ENCODE results near the gene TTBK1.

The TTBK1 gene

GRCh38 chr6:43240950-43241349, 2.3 kb upstream of the TTBK1 start:
- Histone ChIP-seq H3K4me1 (ENCODE audit: control insufficient read depth, insufficient read depth, low read length) (no peaks in the 10 kb centered on the region), H3K4me3 (ENCODE audit: insufficient read depth, low read depth, low read length) (no peak overlapping the region), H3K36me3 (ENCODE audit: control insufficient read depth, insufficient read depth, low read length) (no peaks in the 10 kb centered on the region), H3K27me3 (ENCODE audit: control insufficient read depth, insufficient read depth, low read length, poor library complexity, severe bottlenecking) (peaks cover 70% of the 10 kb centered on the region), H3K9me3 (ENCODE audit: control insufficient read depth, low read length) (no peaks in the 10 kb centered on the region), H3K27ac (ENCODE audit: insufficient read depth, low read depth, low read length, poor library complexity, severe bottlenecking) (no peak overlapping the region)
- WGBS, 2 experiments = 91 to 95% methylated on average over 1 of the region's 1 CpG

GRCh38 chr6:43241446-43241845, 1.8 kb upstream of the TTBK1 start:
- no peaks in the 10 kb centered on the region for H3K9me3 ChIP-seq (ENCODE audit: control insufficient read depth, low read length)
- peaks cover 74% of the 10 kb centered on the region for H3K27me3 ChIP-seq (ENCODE audit: control insufficient read depth, insufficient read depth, low read length, poor library complexity, severe bottlenecking)
- WGBS, 2 experiments = 83% methylated on average over 2 of the region's 2 CpGs
- H3K27ac ChIP-seq (ENCODE audit: insufficient read depth, low read depth, low read length, poor library complexity, severe bottlenecking) = no peak overlapping the region
- no peaks in the 10 kb centered on the region for H3K36me3 ChIP-seq (ENCODE audit: control insufficient read depth, insufficient read depth, low read length)
- H3K4me3 ChIP-seq (ENCODE audit: insufficient read depth, low read depth, low read length) = no peak overlapping the region
- peaks cover 4% of the 10 kb centered on the region for H3K4me1 ChIP-seq (ENCODE audit: control insufficient read depth, insufficient read depth, low read length)

- Histone ChIP-seq H3K9me3 (ENCODE audit: control insufficient read depth, low read length) (no peaks in the 10 kb centered on the region), H3K4me1 (ENCODE audit: control insufficient read depth, insufficient read depth, low read length) (peaks cover 10% of the 10 kb centered on the region), H3K27ac (ENCODE audit: insufficient read depth, low read depth, low read length, poor library complexity, severe bottlenecking) (no peak overlapping the region), H3K36me3 (ENCODE audit: control insufficient read depth, insufficient read depth, low read length) (no peaks in the 10 kb centered on the region), H3K27me3 (ENCODE audit: control insufficient read depth, insufficient read depth, low read length, poor library complexity, severe bottlenecking) (peaks cover 74% of the 10 kb centered on the region), H3K4me3 (ENCODE audit: insufficient read depth, low read depth, low read length) (peak overlapping the region; percentile 26)
- 9 to 10% methylated on average over 37 of the region's 37 CpGs for WGBS, 2 experiments
Observed at GRCh38 chr6:43243664-43244321, 512 bp downstream of the TTBK1 start.

GRCh38 chr6:43246301-43247113, 3.2 kb downstream of the TTBK1 start:
- no peaks in the 10 kb centered on the region for H3K9me3 ChIP-seq (ENCODE audit: control insufficient read depth, low read length)
- H3K27me3 ChIP-seq (ENCODE audit: control insufficient read depth, insufficient read depth, low read length, poor library complexity, severe bottlenecking) = peaks cover 57% of the 10 kb centered on the region
- peak overlapping the region; percentile 67 for H3K27ac ChIP-seq (ENCODE audit: insufficient read depth, low read depth, low read length, poor library complexity, severe bottlenecking)
- no peaks in the 10 kb centered on the region for H3K36me3 ChIP-seq (ENCODE audit: control insufficient read depth, insufficient read depth, low read length)
- peaks cover 19% of the 10 kb centered on the region for H3K4me1 ChIP-seq (ENCODE audit: control insufficient read depth, insufficient read depth, low read length)
- peak overlapping the region; percentile 53 for H3K4me3 ChIP-seq (ENCODE audit: insufficient read depth, low read depth, low read length)
- 4% methylated on average over 27 of the region's 27 CpGs for WGBS, 2 experiments

- no peaks in the 10 kb centered on the region for H3K9me3 ChIP-seq (ENCODE audit: control insufficient read depth, low read length)
- H3K36me3 ChIP-seq (ENCODE audit: control insufficient read depth, insufficient read depth, low read length) = no peaks in the 10 kb centered on the region
- H3K4me1 ChIP-seq (ENCODE audit: control insufficient read depth, insufficient read depth, low read length) = peaks cover 21% of the 10 kb centered on the region
- peaks cover 48% of the 10 kb centered on the region for H3K27me3 ChIP-seq (ENCODE audit: control insufficient read depth, insufficient read depth, low read length, poor library complexity, severe bottlenecking)
- peak overlapping the region; percentile 53 for H3K4me3 ChIP-seq (ENCODE audit: insufficient read depth, low read depth, low read length)
- peak overlapping the region; percentile 67 for H3K27ac ChIP-seq (ENCODE audit: insufficient read depth, low read depth, low read length, poor library complexity, severe bottlenecking)
- 2% methylated on average over 46 of the region's 46 CpGs for WGBS, 2 experiments
Observed at GRCh38 chr6:43247114-43247999, 4.1 kb downstream of the TTBK1 start.

GRCh38 chr6:43248101-43248500, 4.8 kb downstream of the TTBK1 start:
- H3K27ac ChIP-seq (ENCODE audit: insufficient read depth, low read depth, low read length, poor library complexity, severe bottlenecking) = no peak overlapping the region
- H3K4me3 ChIP-seq (ENCODE audit: insufficient read depth, low read depth, low read length) = peak overlapping the region; percentile 53

GRCh38 chr6:43248791-43249190, 5.5 kb downstream of the TTBK1 start:
- H3K4me3 ChIP-seq (ENCODE audit: insufficient read depth, low read depth, low read length) = no peak overlapping the region
- H3K9me3 ChIP-seq (ENCODE audit: control insufficient read depth, low read length) = no peaks in the 10 kb centered on the region
- peaks cover 34% of the 10 kb centered on the region for H3K27me3 ChIP-seq (ENCODE audit: control insufficient read depth, insufficient read depth, low read length, poor library complexity, severe bottlenecking)
- no peaks in the 10 kb centered on the region for H3K36me3 ChIP-seq (ENCODE audit: control insufficient read depth, insufficient read depth, low read length)
- no peak overlapping the region for H3K27ac ChIP-seq (ENCODE audit: insufficient read depth, low read depth, low read length, poor library complexity, severe bottlenecking)
- H3K4me1 ChIP-seq (ENCODE audit: control insufficient read depth, insufficient read depth, low read length) = peaks cover 21% of the 10 kb centered on the region

More at GRCh38 chr6:43248101-43248500, 4.8 kb downstream of the TTBK1 start:
- no peaks in the 10 kb centered on the region for H3K36me3 ChIP-seq (ENCODE audit: control insufficient read depth, insufficient read depth, low read length)
- peaks cover 21% of the 10 kb centered on the region for H3K4me1 ChIP-seq (ENCODE audit: control insufficient read depth, insufficient read depth, low read length)
- WGBS, 2 experiments = 66 to 84% methylated on average over 2 to 3 of the region's 3 CpGs
- peaks cover 41% of the 10 kb centered on the region for H3K27me3 ChIP-seq (ENCODE audit: control insufficient read depth, insufficient read depth, low read length, poor library complexity, severe bottlenecking)
- no peaks in the 10 kb centered on the region for H3K9me3 ChIP-seq (ENCODE audit: control insufficient read depth, low read length)

- 48 to 53% methylated on average over 8 of the region's 8 CpGs for WGBS, 2 experiments
- Histone ChIP-seq H3K36me3 (ENCODE audit: control insufficient read depth, insufficient read depth, low read length) (no peaks in the 10 kb centered on the region), H3K4me1 (ENCODE audit: control insufficient read depth, insufficient read depth, low read length) (peaks cover 21% of the 10 kb centered on the region), H3K9me3 (ENCODE audit: control insufficient read depth, low read length) (no peaks in the 10 kb centered on the region), H3K4me3 (ENCODE audit: insufficient read depth, low read depth, low read length) (no peak overlapping the region), H3K27me3 (ENCODE audit: control insufficient read depth, insufficient read depth, low read length, poor library complexity, severe bottlenecking) (peaks cover 12% of the 10 kb centered on the region), H3K27ac (ENCODE audit: insufficient read depth, low read depth, low read length, poor library complexity, severe bottlenecking) (no peak overlapping the region)
Observed at GRCh38 chr6:43250992-43251373, 7.7 kb downstream of the TTBK1 start.

GRCh38 chr6:43253401-43253800, 10.1 kb downstream of the TTBK1 start:
- 94 to 95% methylated on average over 11 of the region's 11 CpGs for WGBS, 2 experiments
- Histone ChIP-seq H3K9me3 (ENCODE audit: control insufficient read depth, low read length) (no peaks in the 10 kb centered on the region), H3K27ac (ENCODE audit: insufficient read depth, low read depth, low read length, poor library complexity, severe bottlenecking) (no peak overlapping the region), H3K27me3 (ENCODE audit: control insufficient read depth, insufficient read depth, low read length, poor library complexity, severe bottlenecking) (no peaks in the 10 kb centered on the region), H3K36me3 (ENCODE audit: control insufficient read depth, insufficient read depth, low read length) (no peaks in the 10 kb centered on the region), H3K4me1 (ENCODE audit: control insufficient read depth, insufficient read depth, low read length) (peaks cover 11% of the 10 kb centered on the region), H3K4me3 (ENCODE audit: insufficient read depth, low read depth, low read length) (no peak overlapping the region)

Measured in ectodermal cell (in vitro differentiated cells).